Measurements from ENCODE around the gene DAND5. TPM values are rescaled to one million over a fixed set of nuclear protein-coding genes. Genes with fewer than 3 reads are reported as not detected.

The DAND5 gene, protein sequence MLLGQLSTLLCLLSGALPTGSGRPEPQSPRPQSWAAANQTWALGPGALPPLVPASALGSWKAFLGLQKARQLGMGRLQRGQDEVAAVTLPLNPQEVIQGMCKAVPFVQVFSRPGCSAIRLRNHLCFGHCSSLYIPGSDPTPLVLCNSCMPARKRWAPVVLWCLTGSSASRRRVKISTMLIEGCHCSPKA
- total RNA-seq (ENCODE audit: low replicate concordance) = 0.06 and 0.07 TPM in 2 replicates

DNA sequence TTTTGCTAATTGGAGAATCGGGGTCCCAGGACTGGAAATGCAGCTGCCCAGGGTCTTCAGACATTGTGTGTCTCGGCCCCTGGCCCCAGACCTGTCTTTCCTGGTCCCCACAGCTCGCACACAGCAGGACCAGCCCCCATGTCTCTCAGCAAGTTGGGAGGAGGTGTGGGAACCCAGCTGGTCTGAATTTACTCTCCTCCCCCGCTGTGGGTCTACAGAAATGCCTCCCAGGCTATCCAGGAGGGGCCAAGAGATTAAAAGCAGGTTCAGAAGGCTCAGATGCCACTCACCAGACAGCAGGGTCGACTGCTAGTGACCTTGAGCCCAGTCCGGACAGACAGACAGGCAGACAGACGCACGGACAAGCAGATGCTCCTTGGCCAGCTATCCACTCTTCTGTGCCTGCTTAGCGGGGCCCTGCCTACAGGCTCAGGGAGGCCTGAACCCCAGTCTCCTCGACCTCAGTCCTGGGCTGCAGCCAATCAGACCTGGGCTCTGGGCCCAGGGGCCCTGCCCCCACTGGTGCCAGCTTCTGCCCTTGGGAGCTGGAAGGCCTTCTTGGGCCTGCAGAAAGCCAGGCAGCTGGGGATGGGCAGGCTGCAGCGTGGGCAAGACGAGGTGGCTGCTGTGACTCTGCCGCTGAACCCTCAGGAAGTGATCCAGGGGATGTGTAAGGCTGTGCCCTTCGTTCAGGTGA lies at the start of gene DAND5:
DAND5 (plus strand) TSS at position 285 of the 697 bp plus-strand sequence; CDS start at position 370, 85 bp downstream.
- Histone ChIP-seq H3K9me3 (ENCODE audit: low read depth) (no peaks in the 10 kb centered on the region), H3K36me3 (no peaks in the 10 kb centered on the region), H2AFZ (replicated peaks) (no peak within 1 kb of the TSS), H3K9ac (no peak within 1 kb of the TSS), H4K20me1 (ENCODE audit: low read depth) (no peaks in the 10 kb centered on the region), H3K79me2 (ENCODE audit: low read depth) (no peaks in the 10 kb centered on the region), H3K27ac (no peak within 1 kb of the TSS), H3K4me2 (no peak within 1 kb of the TSS), H3K27me3 (no peaks in the 10 kb centered on the region), H3K4me3 (no peak within 1 kb of the TSS), H3K4me1 (no peaks in the 10 kb centered on the region), H3F3A (ENCODE audit: low read depth) (peaks cover 9% of the 10 kb centered on the region)
- H3K27ac Mint-ChIP-seq = peak within 1 kb of the TSS; percentile 13
- TF ChIP-seq EZH2 (IDR thresholded peaks at IDR 0.05) (no peak), EZH2phosphoT487 (IDR thresholded peaks at IDR 0.05) (no peak)
- TF ChIP-seq, protein P1, sequence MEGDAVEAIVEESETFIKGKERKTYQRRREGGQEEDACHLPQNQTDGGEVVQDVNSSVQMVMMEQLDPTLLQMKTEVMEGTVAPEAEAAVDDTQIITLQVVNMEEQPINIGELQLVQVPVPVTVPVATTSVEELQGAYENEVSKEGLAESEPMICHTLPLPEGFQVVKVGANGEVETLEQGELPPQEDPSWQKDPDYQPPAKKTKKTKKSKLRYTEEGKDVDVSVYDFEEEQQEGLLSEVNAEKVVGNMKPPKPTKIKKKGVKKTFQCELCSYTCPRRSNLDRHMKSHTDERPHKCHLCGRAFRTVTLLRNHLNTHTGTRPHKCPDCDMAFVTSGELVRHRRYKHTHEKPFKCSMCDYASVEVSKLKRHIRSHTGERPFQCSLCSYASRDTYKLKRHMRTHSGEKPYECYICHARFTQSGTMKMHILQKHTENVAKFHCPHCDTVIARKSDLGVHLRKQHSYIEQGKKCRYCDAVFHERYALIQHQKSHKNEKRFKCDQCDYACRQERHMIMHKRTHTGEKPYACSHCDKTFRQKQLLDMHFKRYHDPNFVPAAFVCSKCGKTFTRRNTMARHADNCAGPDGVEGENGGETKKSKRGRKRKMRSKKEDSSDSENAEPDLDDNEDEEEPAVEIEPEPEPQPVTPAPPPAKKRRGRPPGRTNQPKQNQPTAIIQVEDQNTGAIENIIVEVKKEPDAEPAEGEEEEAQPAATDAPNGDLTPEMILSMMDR (IDR thresholded peaks at IDR 0.05) = no peak
- H3K9me3 Mint-ChIP-seq = no peaks in the 10 kb centered on the region
- DNase-seq (ENCODE audit: low spot score) = no peak
- H3K27me3 Mint-ChIP-seq (ENCODE audit: insufficient read depth, low read depth) = peaks cover 13% of the 10 kb centered on the region
- no peaks in the 10 kb centered on the region for H3K36me3 Mint-ChIP-seq
- peak within 1 kb of the TSS; percentile 57 for H3K4me3 Mint-ChIP-seq
- peaks cover 15% of the 10 kb centered on the region for H3K4me1 Mint-ChIP-seq

DNA sequence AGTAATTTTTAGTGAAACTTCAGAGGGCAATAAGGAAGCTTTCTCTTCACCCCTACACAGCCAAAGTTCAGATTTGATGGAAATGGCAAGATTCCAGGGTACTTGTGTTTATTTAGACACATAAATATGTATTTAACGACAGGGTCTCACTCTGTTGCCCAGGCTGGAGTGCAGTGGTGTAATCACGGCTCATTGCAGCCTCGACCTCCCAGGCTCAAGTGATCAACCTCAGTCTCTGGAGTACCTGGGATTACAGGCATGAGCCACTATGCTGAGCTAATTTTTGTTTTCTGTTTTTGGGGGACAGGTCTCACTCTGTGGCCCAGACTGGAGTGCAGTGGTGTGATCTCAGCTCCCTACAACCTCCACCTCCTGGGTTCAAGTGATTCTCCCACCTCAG lies 48.3 kb upstream of the DAND5 start:
- Histone ChIP-seq H3K4me3 (no peak overlapping the region), H3F3A (ENCODE audit: low read depth) (peaks cover 20% of the 10 kb centered on the region), H3K79me2 (ENCODE audit: low read depth) (no peaks in the 10 kb centered on the region), H2AFZ (replicated peaks) (no peak overlapping the region), H3K9me3 (ENCODE audit: low read depth) (no peaks in the 10 kb centered on the region), H3K9ac (no peak overlapping the region), H3K4me2 (no peak overlapping the region), H3K36me3 (no peaks in the 10 kb centered on the region), H3K27me3 (peaks cover 11% of the 10 kb centered on the region), H3K27ac (no peak overlapping the region), H4K20me1 (ENCODE audit: low read depth) (no peaks in the 10 kb centered on the region), H3K4me1 (no peaks in the 10 kb centered on the region)
- H3K4me3 Mint-ChIP-seq = peak overlapping the region; percentile 16
- H3K27ac Mint-ChIP-seq = peak overlapping the region; percentile 60
- TF ChIP-seq EZH2 (IDR thresholded peaks at IDR 0.05) (no peak), EZH2phosphoT487 (IDR thresholded peaks at IDR 0.05) (no peak)
- TF ChIP-seq, protein P1 (IDR thresholded peaks at IDR 0.05) = no peak
- H3K27me3 Mint-ChIP-seq (ENCODE audit: insufficient read depth, low read depth) = peaks cover 2% of the 10 kb centered on the region
- H3K36me3 Mint-ChIP-seq = peaks cover 6% of the 10 kb centered on the region
- no peak for DNase-seq (ENCODE audit: low spot score)
- peaks cover 7% of the 10 kb centered on the region for H3K4me1 Mint-ChIP-seq
- H3K9me3 Mint-ChIP-seq = no peaks in the 10 kb centered on the region

DNA sequence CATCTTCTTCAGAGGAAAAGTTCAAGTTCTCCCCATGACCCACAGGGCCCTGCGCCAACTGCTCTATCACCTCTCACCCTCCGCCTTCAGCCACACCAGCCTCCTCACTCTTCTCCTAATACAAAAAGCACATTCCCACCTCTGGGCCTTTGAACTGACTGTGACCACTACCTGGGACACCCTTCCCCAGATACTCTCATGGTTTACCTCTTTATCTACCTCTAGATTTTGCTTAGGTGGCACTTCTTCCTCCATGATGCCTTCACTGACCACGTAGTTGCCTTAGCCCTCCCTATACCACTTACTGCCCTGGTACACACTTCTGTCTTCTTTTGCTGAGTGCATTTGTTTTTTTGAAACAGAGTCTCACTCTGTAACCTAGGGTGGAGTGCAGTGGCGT lies 46.4 kb upstream of the DAND5 start:
- H3K36me3 Mint-ChIP-seq = peaks cover 12% of the 10 kb centered on the region
- H3K27ac Mint-ChIP-seq = no peak overlapping the region
- H3K79me2 ChIP-seq (ENCODE audit: low read depth) = no peaks in the 10 kb centered on the region
- H3K9me3 ChIP-seq (ENCODE audit: low read depth) = no peaks in the 10 kb centered on the region
- peaks cover 7% of the 10 kb centered on the region for H3K4me1 Mint-ChIP-seq
- H3K9me3 Mint-ChIP-seq = no peaks in the 10 kb centered on the region
- no peaks in the 10 kb centered on the region for H3K4me1 ChIP-seq
- H3K9ac ChIP-seq = no peak overlapping the region
- peaks cover 9% of the 10 kb centered on the region for H3K27me3 ChIP-seq
- H3K4me3 ChIP-seq = no peak overlapping the region
- H3K27ac ChIP-seq = no peak overlapping the region
- TF ChIP-seq, protein P1 (IDR thresholded peaks at IDR 0.05) = no peak
- TF ChIP-seq EZH2 (IDR thresholded peaks at IDR 0.05) (no peak), EZH2phosphoT487 (IDR thresholded peaks at IDR 0.05) (no peak)
- peaks cover 4% of the 10 kb centered on the region for H3K27me3 Mint-ChIP-seq (ENCODE audit: insufficient read depth, low read depth)
- H3F3A ChIP-seq (ENCODE audit: low read depth) = peaks cover 20% of the 10 kb centered on the region
- H3K4me2 ChIP-seq = no peak overlapping the region
- no peak overlapping the region for H3K4me3 Mint-ChIP-seq
- H2AFZ ChIP-seq (replicated peaks) = no peak overlapping the region
- peaks cover 3% of the 10 kb centered on the region for H3K36me3 ChIP-seq
- DNase-seq (ENCODE audit: low spot score) = no peak
- no peaks in the 10 kb centered on the region for H4K20me1 ChIP-seq (ENCODE audit: low read depth)
